HCT116 (cell line): ENCODE data around the gene SH3BP4. TPM values are rescaled to one million over a fixed set of nuclear protein-coding genes. Genes with fewer than 3 reads are reported as not detected.

Experiments used
- ATAC-seq: fragments of 200-7000 bp; cut with Tn5 transposase; 2 replicates; pipeline ENCODE4 v1.9.1; 2020; ENCODE audit warnings: mild to moderate bottlenecking, moderate library complexity
- BruUV-seq: library from RNA; stranded (reverse); fragments of 400-500 nt; replicated peaks from 2 replicates; lab custom pipeline; 2021; lab: Mats Ljungman, UMichigan
- CTCF ChIA-PET: fragments of 300-600 bp; sonication (Branson Sonifier 250); formaldehyde crosslinking; loops from one replicate; lab custom pipeline; 2021; ENCODE audit warnings: antibody characterized with exemption; lab: Charles Lee
- POLR2A ChIA-PET: fragments of 300-600, 350-600 bp; sonication (Branson Sonifier 250); formaldehyde crosslinking; loops from one replicate; lab custom pipeline; 2021; ENCODE audit warnings: antibody characterized with exemption; lab: Charles Lee
- RAD21 ChIA-PET, 2 experiments: fragments of 300-600 bp; sonication (Branson Sonifier 250); formaldehyde crosslinking; loops; one replicate each; lab custom pipeline; 2023; ENCODE audit warnings: low total read pairs in 2 of 2; ENCODE audit not compliant: uncharacterized antibody in 2 of 2, unreplicated experiment in 2 of 2, low non-redundant PET in 1 of 2; lab: Charles Lee
- DNase-seq: peaks from one replicate; pipeline ENCODE4 v3.0.0-alpha.2; 2010; ENCODE audit warnings: low read depth, low spot score
- H2AFZ ChIP-seq: fragments of 200-600 bp; shearing (Covaris generic), sonication (generic); 2 replicates; pipeline ENCODE4 v1.6.1; 2017; ENCODE audit warnings: low read depth, mixed run types, mixed read lengths, antibody characterized with exemption, low read length; ENCODE audit not compliant: poor library complexity, severe bottlenecking
- H3K27ac ChIP-seq: 2 replicates; pipeline ENCODE4 v1.5.1; 2012; ENCODE audit warnings: low read depth, low read length
- H3K27me3 ChIP-seq: fragments of 200-600 bp; sonication (generic); 2 replicates; pipeline ENCODE4 v1.6.1; 2016; ENCODE audit warnings: mixed run types, low read length, mixed read lengths; ENCODE audit not compliant: insufficient read depth
- H3K36me3 ChIP-seq, 2 experiments: fragments of 200-500 bp in 1 of 2; fragments of 200-600 bp in 1 of 2; sonication (Bioruptor generic) in 1 of 2; sonication (generic) in 1 of 2; 2 replicates each; pipeline versions ENCODE4 v1.5.1 to v1.6.1; 2014 to 2016; ENCODE audit warnings: low read length in 2 of 2, inconsistent platforms in 1 of 2, mixed read lengths in 1 of 2, mixed run types in 1 of 2; ENCODE audit not compliant: insufficient read depth in 2 of 2, control insufficient read depth in 1 of 2
- H3K4me1 ChIP-seq, 2 experiments: fragments of 200-600 bp in 1 of 2; sonication (generic) in 1 of 2; 2 replicates each; pipeline versions ENCODE4 v1.5.1 to v1.6.1; 2012 to 2017; ENCODE audit warnings: low read length in 2 of 2, inconsistent platforms in 1 of 2, mild to moderate bottlenecking in 1 of 2, mixed read lengths in 1 of 2, mixed run types in 1 of 2, moderate library complexity in 1 of 2; ENCODE audit not compliant: insufficient read depth in 2 of 2, control insufficient read depth in 1 of 2
- H3K4me2 ChIP-seq: fragments of 200-600 bp; sonication (generic); 2 replicates; pipeline ENCODE4 v1.6.1; 2017; ENCODE audit warnings: mixed run types, low read length, mixed read lengths
- H3K4me3 ChIP-seq, 2 experiments: fragments of 200-600 bp in 1 of 2; sonication (generic) in 1 of 2; replicated peaks in 1 of 2; 2 replicates each; pipeline ENCODE4 v1.5.1; 2011 to 2016; ENCODE audit warnings: low read length in 2 of 2, control low read depth in 1 of 2, low read depth in 1 of 2, mild to moderate bottlenecking in 1 of 2, mixed read lengths in 1 of 2, mixed run types in 1 of 2
- H3K79me2 ChIP-seq: fragments of 200-600 bp; sonication (generic); 2 replicates; pipeline ENCODE4 v1.6.1; 2017; ENCODE audit warnings: mild to moderate bottlenecking, mixed run types, low read length, moderate library complexity, mixed read lengths; ENCODE audit not compliant: insufficient read depth
- H3K9ac ChIP-seq: fragments of 200-600 bp; sonication (generic); 2 replicates; pipeline ENCODE4 v1.6.1; 2016; ENCODE audit warnings: low read length, mixed read lengths
- H3K9me2 ChIP-seq: fragments of 200-600 bp; sonication (generic), shearing (Covaris generic); 2 replicates; pipeline ENCODE4 v1.6.1; 2017; ENCODE audit warnings: mixed run types, mild to moderate bottlenecking, moderate library complexity; ENCODE audit not compliant: insufficient read depth
- H3K9me3 ChIP-seq, 2 experiments: fragments of 200-500 bp in 1 of 2; fragments of 200-600 bp in 1 of 2; sonication (Bioruptor generic) in 1 of 2; sonication (generic) in 1 of 2; 2 replicates each; pipeline ENCODE4 v1.6.1; 2014 to 2017; ENCODE audit warnings: low read length in 2 of 2, mixed read lengths in 2 of 2, inconsistent platforms in 1 of 2, low read depth in 1 of 2, mild to moderate bottlenecking in 1 of 2, mixed run types in 1 of 2, moderate library complexity in 1 of 2; ENCODE audit not compliant: control insufficient read depth in 1 of 2, insufficient read depth in 1 of 2
- H4K20me1 ChIP-seq: fragments of 200-600 bp; sonication (generic), shearing (Covaris generic); 2 replicates; pipeline ENCODE4 v1.6.1; 2017; ENCODE audit warnings: mixed run types, mild to moderate bottlenecking, moderate library complexity; ENCODE audit not compliant: insufficient read depth
- CBX3 ChIP-seq: IDR thresholded peaks from 2 replicates; pipeline ENCODE4 v1.6.1; 2012; ENCODE audit warnings: low read depth
- CEBPB ChIP-seq: IDR thresholded peaks from 2 replicates; pipeline ENCODE4 v1.6.1; 2012; ENCODE audit warnings: low read depth
- ELF1 ChIP-seq: IDR thresholded peaks from 2 replicates; pipeline ENCODE4 v1.6.1; 2012; ENCODE audit warnings: low read depth, borderline replicate concordance
- EZH2phosphoT487 ChIP-seq: fragments of 200-600 bp; IDR thresholded peaks from 2 replicates; pipeline ENCODE4 v1.6.1; 2018; ENCODE audit warnings: antibody characterized with exemption, borderline replicate concordance
- FOSL1 ChIP-seq: IDR thresholded peaks from 2 replicates; pipeline ENCODE4 v1.6.1; 2012; ENCODE audit warnings: low read depth
- JUND ChIP-seq: IDR thresholded peaks from 2 replicates; pipeline ENCODE4 v1.6.1; 2012
- MAX ChIP-seq: IDR thresholded peaks from 2 replicates; pipeline ENCODE4 v1.6.1; 2012
- RAD21 ChIP-seq: IDR thresholded peaks from 2 replicates; pipeline ENCODE4 v1.6.1; 2012; ENCODE audit warnings: low read depth, mild to moderate bottlenecking
- SIN3A ChIP-seq: IDR thresholded peaks from 2 replicates; pipeline ENCODE4 v1.6.1; 2012; ENCODE audit warnings: low read depth
- TCF7L2 ChIP-seq: IDR thresholded peaks from 2 replicates; pipeline ENCODE4 v1.7.0; 2011; ENCODE audit warnings: borderline replicate concordance, inconsistent platforms; ENCODE audit not compliant: insufficient read depth, insufficient read length; ENCODE audit errors: extremely low read depth
- ZFX ChIP-seq: fragments of 450-650 bp; IDR thresholded peaks from 2 replicates; pipeline ENCODE4 v1.6.1; 2017
- ZNF274 ChIP-seq: fragments of 200-500 bp; sonication (Bioruptor generic); IDR thresholded peaks from 2 replicates; pipeline ENCODE4 v1.6.1; 2014; ENCODE audit warnings: mild to moderate bottlenecking, low read depth, low read length, inconsistent platforms
- intact Hi-C: fragments of 100-400 bp; cut with micrococcal nuclease; formaldehyde crosslinking; loops from 2 replicates; pipeline ENCODE4 v1.10.0; 2022
- total RNA-seq: library from RNA; stranded (reverse); gene quantifications from one replicate; pipeline ENCODE4 v1.2.1, GENCODE V29; 2021; ENCODE audit not compliant: unreplicated experiment

The SH3BP4 gene
- total RNA-seq, 1 experiment from 2014 or later = 32.9 TPM

- ATAC-seq (no peak), DNase-seq (no peak)
- no peaks in the 10 kb centered on the region for H3K27me3 ChIP-seq
- ChIA-PET RAD21 (no interaction called here), POLR2A (no interaction called here), CTCF (no interaction called here)
- no peaks in the 10 kb centered on the region for H3K9me2 ChIP-seq
- H2AFZ ChIP-seq = no peak overlapping the region
- no peaks in the 10 kb centered on the region for H3K4me1 ChIP-seq
- no peaks in the 10 kb centered on the region for H4K20me1 ChIP-seq
- BruUV-seq = no TSS peak
- H3K9ac ChIP-seq = no peak overlapping the region
- no peak overlapping the region for H3K4me3 ChIP-seq
- no peak overlapping the region for H3K4me2 ChIP-seq
- H3K36me3 ChIP-seq = no peaks in the 10 kb centered on the region
- no peaks in the 10 kb centered on the region for H3K79me2 ChIP-seq
- intact Hi-C loops = no loop called here
- no peak overlapping the region for H3K27ac ChIP-seq
- TF ChIP-seq ELF1 (no peak), MAX (no peak), SIN3A (no peak), EZH2phosphoT487 (no peak), JUND (no peak), ZNF274 (no peak), CBX3 (no peak), RAD21 (no peak), TCF7L2 (no peak), FOSL1 (no peak), ZFX (no peak)
- no peaks in the 10 kb centered on the region for H3K9me3 ChIP-seq
Observed at GRCh38 chr2:234932591-234933168, 19.1 kb upstream of the SH3BP4 start.

GRCh38 chr2:234935311-234935710 lies 16.5 kb upstream of the SH3BP4 start:
- RAD21 ChIA-PET = no interaction called here

More at GRCh38 chr2:234935311-234935710, 16.5 kb upstream of the SH3BP4 start:
- Histone ChIP-seq H3K79me2 (no peaks in the 10 kb centered on the region), H3K27ac (no peak overlapping the region), H3K4me2 (no peak overlapping the region), H4K20me1 (no peaks in the 10 kb centered on the region), H3K4me3 (no peak overlapping the region), H2AFZ (no peak overlapping the region), H3K9me3 (no peaks in the 10 kb centered on the region), H3K36me3 (no peaks in the 10 kb centered on the region), H3K9me2 (no peaks in the 10 kb centered on the region), H3K4me1 (no peaks in the 10 kb centered on the region), H3K27me3 (no peaks in the 10 kb centered on the region), H3K9ac (no peak overlapping the region)
- DNase-seq (no peak), ATAC-seq (no peak)
- intact Hi-C loops = no loop called here
- ChIA-PET CTCF (no interaction called here), POLR2A (no interaction called here)
- no peak for TF ChIP-seq CEBPB
- TF ChIP-seq JUND = no peak
- no peak for TF ChIP-seq RAD21
- no peak for TF ChIP-seq ZFX
- no TSS peak for BruUV-seq
